GM10266 (cell line): ENCODE measurements around the gene ELP5.
A peak's percentile ranks its signal among the peaks of the same experiment; 100 is the strongest.

ENCODE experiments used
- DNase-seq: peaks from one replicate; pipeline ENCODE4 v3.0.0; 2012; ENCODE audit errors: extremely low spot score
- CTCF ChIP-seq: IDR thresholded peaks from 2 replicates; pipeline ENCODE4 v1.5.1; 2012; ENCODE audit warnings: mild to moderate bottlenecking, low read depth; ENCODE audit not compliant: control insufficient read depth, insufficient read depth; ENCODE audit errors: missing control alignments

The ELP5 gene

GRCh38 chr17:7251661-7252175 lies 297 bp upstream of the ELP5 start, which contains the start of gene CTDNEP1:
CTDNEP1 (minus strand) TSS chr17:7251734; CDS start chr17:7251296, 438 bp downstream.
- no peak for TF ChIP-seq CTCF
- DNase-seq = peak; percentile 99

- no peak for DNase-seq
- no peak for TF ChIP-seq CTCF
Measured at GRCh38 chr17:7253082-7253481, 1.1 kb downstream of the ELP5 start.

- DNase-seq = no peak
- no peak for TF ChIP-seq CTCF
Measured at GRCh38 chr17:7254511-7254910, 2.5 kb downstream of the ELP5 start.

GRCh38 chr17:7256766-7257456 lies 4.9 kb downstream of the ELP5 start:
- no peak for DNase-seq
- no peak for TF ChIP-seq CTCF

- no peak for DNase-seq
- no peak for TF ChIP-seq CTCF
Measured at GRCh38 chr17:7258731-7259554, 6.9 kb downstream of the ELP5 start.

GRCh38 chr17:7259555-7259889 lies 7.5 kb downstream of the ELP5 start:
- no peak for DNase-seq
- TF ChIP-seq CTCF = no peak

GRCh38 chr17:7260151-7260550 lies 8.1 kb downstream of the ELP5 start:
- DNase-seq = no peak
- TF ChIP-seq CTCF = no peak
